ENCODE data around the gene SLC35G6. TPM values are rescaled to one million over a fixed set of nuclear protein-coding genes. Genes with fewer than 3 reads are reported as not detected.

Gene SLC35G6
- total RNA-seq, 1 experiment from 2014 or later = 0.26 TPM

DNA sequence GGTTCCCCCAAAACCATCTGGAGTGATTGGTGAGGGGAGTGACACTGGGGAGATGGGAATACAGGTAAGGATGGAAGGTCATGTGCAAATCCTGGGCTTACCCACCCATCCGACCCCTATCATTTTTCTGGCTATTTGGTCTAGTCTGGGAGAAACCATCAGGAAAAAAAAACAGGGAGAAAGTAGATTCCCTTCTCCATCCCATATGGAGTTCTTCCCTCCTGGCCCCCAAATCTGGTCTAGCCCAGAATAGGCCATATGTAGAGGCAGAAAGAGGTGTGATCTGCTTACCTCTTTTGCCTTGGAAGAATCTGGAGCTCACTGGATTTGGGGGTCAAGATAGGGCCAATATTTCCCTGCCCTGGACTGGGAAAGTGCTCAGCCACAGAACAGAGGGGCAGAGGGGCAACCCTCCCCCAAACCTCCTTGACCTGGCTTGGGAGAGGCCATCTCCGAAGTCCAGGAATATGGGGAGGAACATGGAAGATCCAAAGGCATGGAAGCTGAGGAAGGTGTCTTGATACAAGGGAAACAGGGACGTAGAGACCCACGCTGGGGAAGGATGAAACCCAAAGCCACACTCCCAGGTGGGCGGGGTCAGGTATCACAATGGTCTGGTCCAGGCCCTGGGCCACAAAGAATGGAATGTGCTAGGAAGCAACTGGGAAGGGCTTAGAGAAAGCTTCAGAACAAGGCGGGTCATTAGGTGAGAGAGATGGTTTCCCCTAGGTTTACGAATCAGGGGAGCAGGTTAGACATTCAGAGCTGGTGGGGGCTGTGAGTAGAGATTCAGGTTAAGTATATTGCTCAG is 20.2 kb upstream of the SLC35G6 start (continued):
- no peak for TF ChIP-seq ZNF232 (CRISPR knock-in tag; IDR thresholded peaks at IDR 0.05)
- TF ChIP-seq ATF1 (CRISPR knock-in tag; IDR thresholded peaks at IDR 0.05) = no peak
- TF ChIP-seq, protein P1, sequence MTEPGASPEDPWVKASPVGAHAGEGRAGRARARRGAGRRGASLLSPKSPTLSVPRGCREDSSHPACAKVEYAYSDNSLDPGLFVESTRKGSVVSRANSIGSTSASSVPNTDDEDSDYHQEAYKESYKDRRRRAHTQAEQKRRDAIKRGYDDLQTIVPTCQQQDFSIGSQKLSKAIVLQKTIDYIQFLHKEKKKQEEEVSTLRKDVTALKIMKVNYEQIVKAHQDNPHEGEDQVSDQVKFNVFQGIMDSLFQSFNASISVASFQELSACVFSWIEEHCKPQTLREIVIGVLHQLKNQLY (CRISPR knock-in tag; IDR thresholded peaks at IDR 0.05) = no peak

DNA sequence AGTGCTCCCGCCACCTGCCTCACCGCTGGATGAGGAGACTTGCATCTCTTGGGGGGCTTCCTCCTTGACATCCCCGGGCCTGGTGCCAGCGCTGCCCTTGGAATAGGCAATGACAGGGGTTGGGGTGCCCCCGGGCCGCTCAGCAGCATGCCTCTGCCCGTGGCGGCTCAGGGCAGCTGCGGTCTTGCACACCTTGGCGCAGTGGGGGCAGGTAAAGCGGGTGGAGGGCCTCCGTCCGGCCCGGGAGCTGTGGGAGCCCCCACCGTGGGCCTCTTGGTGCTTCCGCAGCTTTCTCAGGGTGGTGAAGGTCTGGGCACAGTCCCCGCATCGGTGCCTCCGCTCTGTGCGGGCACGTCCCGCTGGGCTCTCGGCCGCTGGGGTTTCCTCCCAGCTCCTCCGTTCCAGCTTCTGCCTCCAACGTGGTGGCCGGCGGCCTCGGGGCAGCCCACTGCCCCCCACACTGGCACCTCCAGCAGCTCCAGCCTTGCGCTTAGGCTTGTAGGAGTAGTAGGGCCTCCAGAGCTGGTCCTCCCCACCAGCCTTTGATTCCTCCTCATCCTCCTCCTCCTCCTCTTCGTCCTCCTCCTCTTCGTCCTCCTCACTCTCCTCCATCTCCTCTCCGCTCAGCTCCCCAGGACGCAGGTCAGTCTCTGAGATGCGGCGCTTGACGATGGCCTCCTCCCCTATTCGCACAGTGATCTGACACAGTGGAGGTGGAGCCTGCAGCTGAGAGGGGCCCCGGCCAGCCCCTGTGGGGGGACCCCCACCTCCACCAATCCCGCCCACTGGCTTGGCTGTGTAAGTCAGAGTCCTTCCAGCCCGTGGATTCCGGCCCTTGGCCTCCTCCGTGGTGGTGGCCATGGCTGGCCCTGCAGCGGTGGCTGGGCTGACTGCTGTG is 18.5 kb upstream of the SLC35G6 start:
- Mint-ChIP-seq H3K27ac (peak overlapping the region; percentile 41; the same call in 1 of the 2 replicates), H3K4me1 (peaks cover 17% of the 10 kb centered on the region), H3K9me3 (no peaks in the 10 kb centered on the region), H3K27me3 (ENCODE audit: low read depth) (peaks cover 9% of the 10 kb centered on the region), H3K36me3 (no peaks in the 10 kb centered on the region), H3K4me3 (no peak overlapping the region)
- DNase-seq (ENCODE audit: low spot score) (no peak), ATAC-seq (no peak)
- ChIA-PET POLR2A (interaction anchor here (0.7 to 1.7 kb wide), 2 partner anchors 15 to 17 kb away, joined by 3 to 5 read pairs; partner anchors contain the start of gene ZBTB4), CTCF (interaction anchor here (1.1 kb wide), 1 partner anchor 98 kb away, joined by 4 read pairs; no protein-coding TSS in a partner anchor)
- TF ChIP-seq ZNF671 (CRISPR knock-in tag; IDR thresholded peaks at IDR 0.05) = no peak
- no peak for TF ChIP-seq ZNF138 (CRISPR knock-in tag; conservative IDR thresholded peaks at IDR 0.05)
- TF ChIP-seq, protein P2, sequence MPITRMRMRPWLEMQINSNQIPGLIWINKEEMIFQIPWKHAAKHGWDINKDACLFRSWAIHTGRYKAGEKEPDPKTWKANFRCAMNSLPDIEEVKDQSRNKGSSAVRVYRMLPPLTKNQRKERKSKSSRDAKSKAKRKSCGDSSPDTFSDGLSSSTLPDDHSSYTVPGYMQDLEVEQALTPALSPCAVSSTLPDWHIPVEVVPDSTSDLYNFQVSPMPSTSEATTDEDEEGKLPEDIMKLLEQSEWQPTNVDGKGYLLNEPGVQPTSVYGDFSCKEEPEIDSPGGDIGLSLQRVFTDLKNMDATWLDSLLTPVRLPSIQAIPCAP (CRISPR knock-in tag; IDR thresholded peaks at IDR 0.05) = no peak
- TF ChIP-seq, protein P3, sequence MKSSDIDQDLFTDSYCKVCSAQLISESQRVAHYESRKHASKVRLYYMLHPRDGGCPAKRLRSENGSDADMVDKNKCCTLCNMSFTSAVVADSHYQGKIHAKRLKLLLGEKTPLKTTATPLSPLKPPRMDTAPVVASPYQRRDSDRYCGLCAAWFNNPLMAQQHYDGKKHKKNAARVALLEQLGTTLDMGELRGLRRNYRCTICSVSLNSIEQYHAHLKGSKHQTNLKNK (CRISPR knock-in tag; IDR thresholded peaks at IDR 0.05) = no peak
- TF ChIP-seq, protein P4, sequence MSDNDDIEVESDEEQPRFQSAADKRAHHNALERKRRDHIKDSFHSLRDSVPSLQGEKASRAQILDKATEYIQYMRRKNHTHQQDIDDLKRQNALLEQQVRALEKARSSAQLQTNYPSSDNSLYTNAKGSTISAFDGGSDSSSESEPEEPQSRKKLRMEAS (CRISPR knock-in tag; IDR thresholded peaks at IDR 0.05) = no peak
- TF ChIP-seq, protein P5, sequence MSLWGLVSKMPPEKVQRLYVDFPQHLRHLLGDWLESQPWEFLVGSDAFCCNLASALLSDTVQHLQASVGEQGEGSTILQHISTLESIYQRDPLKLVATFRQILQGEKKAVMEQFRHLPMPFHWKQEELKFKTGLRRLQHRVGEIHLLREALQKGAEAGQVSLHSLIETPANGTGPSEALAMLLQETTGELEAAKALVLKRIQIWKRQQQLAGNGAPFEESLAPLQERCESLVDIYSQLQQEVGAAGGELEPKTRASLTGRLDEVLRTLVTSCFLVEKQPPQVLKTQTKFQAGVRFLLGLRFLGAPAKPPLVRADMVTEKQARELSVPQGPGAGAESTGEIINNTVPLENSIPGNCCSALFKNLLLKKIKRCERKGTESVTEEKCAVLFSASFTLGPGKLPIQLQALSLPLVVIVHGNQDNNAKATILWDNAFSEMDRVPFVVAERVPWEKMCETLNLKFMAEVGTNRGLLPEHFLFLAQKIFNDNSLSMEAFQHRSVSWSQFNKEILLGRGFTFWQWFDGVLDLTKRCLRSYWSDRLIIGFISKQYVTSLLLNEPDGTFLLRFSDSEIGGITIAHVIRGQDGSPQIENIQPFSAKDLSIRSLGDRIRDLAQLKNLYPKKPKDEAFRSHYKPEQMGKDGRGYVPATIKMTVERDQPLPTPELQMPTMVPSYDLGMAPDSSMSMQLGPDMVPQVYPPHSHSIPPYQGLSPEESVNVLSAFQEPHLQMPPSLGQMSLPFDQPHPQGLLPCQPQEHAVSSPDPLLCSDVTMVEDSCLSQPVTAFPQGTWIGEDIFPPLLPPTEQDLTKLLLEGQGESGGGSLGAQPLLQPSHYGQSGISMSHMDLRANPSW (CRISPR knock-in tag; conservative IDR thresholded peaks at IDR 0.05; ENCODE audit: low read depth) = no peak
- TF ChIP-seq, protein P6, sequence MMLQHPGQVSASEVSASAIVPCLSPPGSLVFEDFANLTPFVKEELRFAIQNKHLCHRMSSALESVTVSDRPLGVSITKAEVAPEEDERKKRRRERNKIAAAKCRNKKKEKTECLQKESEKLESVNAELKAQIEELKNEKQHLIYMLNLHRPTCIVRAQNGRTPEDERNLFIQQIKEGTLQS (CRISPR knock-in tag; conservative IDR thresholded peaks at IDR 0.05) = no peak
- TF ChIP-seq KAT7 (CRISPR knock-in tag; IDR thresholded peaks at IDR 0.05; ENCODE audit: borderline replicate concordance) = no peak
- TF ChIP-seq ZBTB21 (CRISPR knock-in tag; IDR thresholded peaks at IDR 0.05; ENCODE audit: borderline replicate concordance) = no peak

DNA sequence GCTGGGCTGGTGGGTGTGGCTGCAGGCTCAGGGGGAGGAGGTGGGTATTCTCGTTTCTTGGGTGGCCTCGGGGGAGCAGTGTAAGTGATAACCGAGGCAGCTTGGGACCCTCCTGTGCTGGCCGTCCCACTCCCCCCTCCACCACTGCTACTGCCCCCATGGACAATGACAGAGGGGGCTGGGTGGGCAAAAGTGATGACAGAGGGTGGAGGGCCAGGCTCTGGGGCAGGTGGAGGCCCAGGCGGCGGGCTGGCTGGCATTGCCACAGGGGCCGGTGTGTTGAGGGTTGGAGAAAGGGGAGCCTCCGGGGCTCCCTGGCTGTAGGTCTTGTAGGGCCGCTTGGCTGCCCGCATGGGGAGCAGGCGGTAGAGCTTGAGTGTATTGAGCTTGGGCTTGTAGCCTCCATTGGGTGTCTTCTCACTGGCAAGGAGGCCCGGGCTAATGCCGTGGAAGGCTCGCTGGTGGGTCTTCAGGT is 17.8 kb upstream of the SLC35G6 start:
- TF ChIP-seq, protein P7, sequence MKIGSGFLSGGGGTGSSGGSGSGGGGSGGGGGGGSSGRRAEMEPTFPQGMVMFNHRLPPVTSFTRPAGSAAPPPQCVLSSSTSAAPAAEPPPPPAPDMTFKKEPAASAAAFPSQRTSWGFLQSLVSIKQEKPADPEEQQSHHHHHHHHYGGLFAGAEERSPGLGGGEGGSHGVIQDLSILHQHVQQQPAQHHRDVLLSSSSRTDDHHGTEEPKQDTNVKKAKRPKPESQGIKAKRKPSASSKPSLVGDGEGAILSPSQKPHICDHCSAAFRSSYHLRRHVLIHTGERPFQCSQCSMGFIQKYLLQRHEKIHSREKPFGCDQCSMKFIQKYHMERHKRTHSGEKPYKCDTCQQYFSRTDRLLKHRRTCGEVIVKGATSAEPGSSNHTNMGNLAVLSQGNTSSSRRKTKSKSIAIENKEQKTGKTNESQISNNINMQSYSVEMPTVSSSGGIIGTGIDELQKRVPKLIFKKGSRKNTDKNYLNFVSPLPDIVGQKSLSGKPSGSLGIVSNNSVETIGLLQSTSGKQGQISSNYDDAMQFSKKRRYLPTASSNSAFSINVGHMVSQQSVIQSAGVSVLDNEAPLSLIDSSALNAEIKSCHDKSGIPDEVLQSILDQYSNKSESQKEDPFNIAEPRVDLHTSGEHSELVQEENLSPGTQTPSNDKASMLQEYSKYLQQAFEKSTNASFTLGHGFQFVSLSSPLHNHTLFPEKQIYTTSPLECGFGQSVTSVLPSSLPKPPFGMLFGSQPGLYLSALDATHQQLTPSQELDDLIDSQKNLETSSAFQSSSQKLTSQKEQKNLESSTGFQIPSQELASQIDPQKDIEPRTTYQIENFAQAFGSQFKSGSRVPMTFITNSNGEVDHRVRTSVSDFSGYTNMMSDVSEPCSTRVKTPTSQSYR (CRISPR knock-in tag; IDR thresholded peaks at IDR 0.05) = no peak
- TF ChIP-seq, protein P8, sequence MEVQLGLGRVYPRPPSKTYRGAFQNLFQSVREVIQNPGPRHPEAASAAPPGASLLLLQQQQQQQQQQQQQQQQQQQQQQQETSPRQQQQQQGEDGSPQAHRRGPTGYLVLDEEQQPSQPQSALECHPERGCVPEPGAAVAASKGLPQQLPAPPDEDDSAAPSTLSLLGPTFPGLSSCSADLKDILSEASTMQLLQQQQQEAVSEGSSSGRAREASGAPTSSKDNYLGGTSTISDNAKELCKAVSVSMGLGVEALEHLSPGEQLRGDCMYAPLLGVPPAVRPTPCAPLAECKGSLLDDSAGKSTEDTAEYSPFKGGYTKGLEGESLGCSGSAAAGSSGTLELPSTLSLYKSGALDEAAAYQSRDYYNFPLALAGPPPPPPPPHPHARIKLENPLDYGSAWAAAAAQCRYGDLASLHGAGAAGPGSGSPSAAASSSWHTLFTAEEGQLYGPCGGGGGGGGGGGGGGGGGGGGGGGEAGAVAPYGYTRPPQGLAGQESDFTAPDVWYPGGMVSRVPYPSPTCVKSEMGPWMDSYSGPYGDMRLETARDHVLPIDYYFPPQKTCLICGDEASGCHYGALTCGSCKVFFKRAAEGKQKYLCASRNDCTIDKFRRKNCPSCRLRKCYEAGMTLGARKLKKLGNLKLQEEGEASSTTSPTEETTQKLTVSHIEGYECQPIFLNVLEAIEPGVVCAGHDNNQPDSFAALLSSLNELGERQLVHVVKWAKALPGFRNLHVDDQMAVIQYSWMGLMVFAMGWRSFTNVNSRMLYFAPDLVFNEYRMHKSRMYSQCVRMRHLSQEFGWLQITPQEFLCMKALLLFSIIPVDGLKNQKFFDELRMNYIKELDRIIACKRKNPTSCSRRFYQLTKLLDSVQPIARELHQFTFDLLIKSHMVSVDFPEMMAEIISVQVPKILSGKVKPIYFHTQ (CRISPR knock-in tag; IDR thresholded peaks at IDR 0.05) = no peak
- TF ChIP-seq ZNF416 (CRISPR knock-in tag; IDR thresholded peaks at IDR 0.05) = no peak
- H3K9me3 Mint-ChIP-seq = no peaks in the 10 kb centered on the region
- H3K36me3 Mint-ChIP-seq = no peaks in the 10 kb centered on the region
- H3K27ac Mint-ChIP-seq = no peak overlapping the region
- ATAC-seq (no peak), DNase-seq (ENCODE audit: low spot score) (no peak)
- peaks cover 17% of the 10 kb centered on the region for H3K4me1 Mint-ChIP-seq
- peaks cover 9% of the 10 kb centered on the region for H3K27me3 Mint-ChIP-seq (ENCODE audit: low read depth)
- ChIA-PET CTCF (interaction anchor here (0.6 kb wide), 1 partner anchor 93 kb away, joined by 3 read pairs; no protein-coding TSS in a partner anchor), POLR2A (interaction anchor here (0.5 kb wide), 1 partner anchor 84 kb away, joined by 4 read pairs; no protein-coding TSS in a partner anchor)
- H3K4me3 Mint-ChIP-seq = no peak overlapping the region

Measured in WTC11 (cell line).